ENCODE data around the gene C4orf54.

Gene C4orf54

GRCh38 chr4:99651811-99652485 is 5.7 kb downstream of the C4orf54 start:
- no peak for DNase-seq

GRCh38 chr4:99651016-99651769 is 6.4 kb downstream of the C4orf54 start:
- no peak for DNase-seq

GRCh38 chr4:99649778-99650177 is 7.8 kb downstream of the C4orf54 start:
- DNase-seq = no peak

- DNase-seq = no peak
Observed at GRCh38 chr4:99649208-99649607, 8.4 kb downstream of the C4orf54 start.

- DNase-seq = no peak
Observed at GRCh38 chr4:99648321-99648720, 9.3 kb downstream of the C4orf54 start.

GRCh38 chr4:99647071-99647470 is 10.6 kb downstream of the C4orf54 start:
- no peak for DNase-seq

- no peak for DNase-seq
Observed at GRCh38 chr4:99645638-99646037, 12.0 kb downstream of the C4orf54 start.

- no peak for DNase-seq
Observed at GRCh38 chr4:99645036-99645435, 12.6 kb downstream of the C4orf54 start.

- DNase-seq = no peak
Observed at GRCh38 chr4:99644453-99644852, 13.2 kb downstream of the C4orf54 start.

GRCh38 chr4:99642725-99643489 is 14.7 kb downstream of the C4orf54 start:
- no peak for DNase-seq

- no peak for DNase-seq
Observed at GRCh38 chr4:99640676-99641075, 17.0 kb downstream of the C4orf54 start.

GRCh38 chr4:99637174-99637573 is 20.5 kb downstream of the C4orf54 start:
- no peak for DNase-seq

- no peak for DNase-seq
Observed at GRCh38 chr4:99636422-99636821, 21.2 kb downstream of the C4orf54 start.

- no peak for DNase-seq
Observed at GRCh38 chr4:99635601-99636000, 22.0 kb downstream of the C4orf54 start.

- no peak for DNase-seq
Observed at GRCh38 chr4:99634742-99635360, 22.8 kb downstream of the C4orf54 start.

- DNase-seq = no peak
Observed at GRCh38 chr4:99633772-99634171, 23.9 kb downstream of the C4orf54 start.

- no peak for DNase-seq
Observed at GRCh38 chr4:99630857-99631360, 26.7 kb downstream of the C4orf54 start.

- DNase-seq = no peak
Observed at GRCh38 chr4:99629962-99630554, 27.6 kb downstream of the C4orf54 start.

GRCh38 chr4:99628040-99628439 is 29.6 kb downstream of the C4orf54 start:
- no peak for DNase-seq

GRCh38 chr4:99625369-99625768 is 32.3 kb downstream of the C4orf54 start:
- no peak for DNase-seq

- DNase-seq = no peak
Observed at GRCh38 chr4:99624141-99624719, 33.4 kb downstream of the C4orf54 start.

- no peak for DNase-seq
Observed at GRCh38 chr4:99622341-99622740, 35.3 kb downstream of the C4orf54 start.

Data from NCI-H526 (cell line).